ENCODE results near the gene SPON2.

SPON2 gene

DNA sequence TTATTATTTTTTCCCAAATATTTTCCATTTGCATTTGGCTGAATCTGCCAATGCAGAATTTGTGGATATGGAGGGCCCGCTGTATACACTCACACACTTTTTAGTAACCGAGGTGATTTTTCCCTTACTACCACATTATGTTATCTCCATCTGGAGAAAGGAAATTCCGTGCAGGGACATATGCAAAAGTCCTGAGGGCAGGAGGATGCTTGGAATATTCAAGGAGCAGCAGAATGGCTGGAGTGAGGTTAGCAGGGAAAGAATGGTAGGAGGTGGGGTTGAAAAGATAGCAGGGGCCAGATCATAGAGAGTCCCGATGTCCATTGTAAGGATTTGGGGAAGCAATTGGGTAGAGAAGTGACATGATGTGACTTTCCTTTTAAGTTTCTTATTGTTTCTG lies 47.6 kb downstream of the SPON2 start:
- no peak for ATAC-seq
- no peak for TF ChIP-seq ZNF8 (CRISPR knock-in tag; IDR thresholded peaks at IDR 0.05)
- TF ChIP-seq GLIS3 (CRISPR knock-in tag; IDR thresholded peaks at IDR 0.05) = no peak
- no peak for TF ChIP-seq OSR1 (CRISPR knock-in tag; IDR thresholded peaks at IDR 0.05)

DNA sequence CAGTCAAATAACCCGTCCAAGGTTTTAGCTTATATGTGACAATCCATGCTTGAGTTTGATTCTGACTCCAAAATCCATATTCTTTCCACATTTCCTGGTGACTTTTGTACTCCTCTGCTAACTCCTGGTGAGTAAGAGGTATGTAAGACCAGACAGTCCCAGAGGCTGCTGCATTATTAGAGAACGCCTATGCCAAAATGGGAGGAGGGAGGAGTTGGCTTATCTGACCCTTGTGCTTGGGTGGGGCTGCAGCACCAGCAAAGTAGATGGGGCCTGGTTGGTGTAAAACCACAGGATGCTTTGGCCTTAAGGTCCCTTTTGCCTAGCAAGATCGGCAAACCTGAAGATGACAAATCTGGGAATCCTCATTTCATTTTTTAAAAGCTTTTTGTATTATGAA lies 49.9 kb downstream of the SPON2 start:
- no peak for ATAC-seq
- TF ChIP-seq BACH2 (CRISPR knock-in tag; IDR thresholded peaks at IDR 0.05; ENCODE audit: borderline replicate concordance) (no peak), ZC3H10 (CRISPR knock-in tag; IDR thresholded peaks at IDR 0.05) (no peak), ZFP3 (CRISPR knock-in tag; IDR thresholded peaks at IDR 0.05) (no peak), SNAI2 (CRISPR knock-in tag; IDR thresholded peaks at IDR 0.05) (no peak), ZFP30 (CRISPR knock-in tag; IDR thresholded peaks at IDR 0.05) (no peak), ESRRG (CRISPR knock-in tag; IDR thresholded peaks at IDR 0.05) (no peak), ZNF70 (CRISPR knock-in tag; IDR thresholded peaks at IDR 0.05) (no peak), ZNF565 (CRISPR knock-in tag; conservative IDR thresholded peaks at IDR 0.05; ENCODE audit: low read depth) (no peak), TCF4 (CRISPR knock-in tag; IDR thresholded peaks at IDR 0.05; ENCODE audit: borderline replicate concordance) (no peak), ISL1 (CRISPR knock-in tag; IDR thresholded peaks at IDR 0.05) (no peak), GLIS3 (CRISPR knock-in tag; IDR thresholded peaks at IDR 0.05) (no peak), OSR1 (CRISPR knock-in tag; IDR thresholded peaks at IDR 0.05) (no peak), TOX (CRISPR knock-in tag; IDR thresholded peaks at IDR 0.05; ENCODE audit: borderline replicate concordance) (no peak)
- TF ChIP-seq, protein P1, sequence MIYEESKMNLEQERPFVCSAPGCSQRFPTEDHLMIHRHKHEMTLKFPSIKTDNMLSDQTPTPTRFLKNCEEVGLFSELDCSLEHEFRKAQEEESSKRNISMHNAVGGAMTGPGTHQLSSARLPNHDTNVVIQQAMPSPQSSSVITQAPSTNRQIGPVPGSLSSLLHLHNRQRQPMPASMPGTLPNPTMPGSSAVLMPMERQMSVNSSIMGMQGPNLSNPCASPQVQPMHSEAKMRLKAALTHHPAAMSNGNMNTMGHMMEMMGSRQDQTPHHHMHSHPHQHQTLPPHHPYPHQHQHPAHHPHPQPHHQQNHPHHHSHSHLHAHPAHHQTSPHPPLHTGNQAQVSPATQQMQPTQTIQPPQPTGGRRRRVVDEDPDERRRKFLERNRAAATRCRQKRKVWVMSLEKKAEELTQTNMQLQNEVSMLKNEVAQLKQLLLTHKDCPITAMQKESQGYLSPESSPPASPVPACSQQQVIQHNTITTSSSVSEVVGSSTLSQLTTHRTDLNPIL (CRISPR knock-in tag; IDR thresholded peaks at IDR 0.05; ENCODE audit: low read depth) = no peak
- TF ChIP-seq, protein P2, sequence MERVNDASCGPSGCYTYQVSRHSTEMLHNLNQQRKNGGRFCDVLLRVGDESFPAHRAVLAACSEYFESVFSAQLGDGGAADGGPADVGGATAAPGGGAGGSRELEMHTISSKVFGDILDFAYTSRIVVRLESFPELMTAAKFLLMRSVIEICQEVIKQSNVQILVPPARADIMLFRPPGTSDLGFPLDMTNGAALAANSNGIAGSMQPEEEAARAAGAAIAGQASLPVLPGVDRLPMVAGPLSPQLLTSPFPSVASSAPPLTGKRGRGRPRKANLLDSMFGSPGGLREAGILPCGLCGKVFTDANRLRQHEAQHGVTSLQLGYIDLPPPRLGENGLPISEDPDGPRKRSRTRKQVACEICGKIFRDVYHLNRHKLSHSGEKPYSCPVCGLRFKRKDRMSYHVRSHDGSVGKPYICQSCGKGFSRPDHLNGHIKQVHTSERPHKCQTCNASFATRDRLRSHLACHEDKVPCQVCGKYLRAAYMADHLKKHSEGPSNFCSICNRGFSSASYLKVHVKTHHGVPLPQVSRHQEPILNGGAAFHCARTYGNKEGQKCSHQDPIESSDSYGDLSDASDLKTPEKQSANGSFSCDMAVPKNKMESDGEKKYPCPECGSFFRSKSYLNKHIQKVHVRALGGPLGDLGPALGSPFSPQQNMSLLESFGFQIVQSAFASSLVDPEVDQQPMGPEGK (CRISPR knock-in tag; IDR thresholded peaks at IDR 0.05; ENCODE audit: borderline replicate concordance) = no peak
- TF ChIP-seq, protein P3, sequence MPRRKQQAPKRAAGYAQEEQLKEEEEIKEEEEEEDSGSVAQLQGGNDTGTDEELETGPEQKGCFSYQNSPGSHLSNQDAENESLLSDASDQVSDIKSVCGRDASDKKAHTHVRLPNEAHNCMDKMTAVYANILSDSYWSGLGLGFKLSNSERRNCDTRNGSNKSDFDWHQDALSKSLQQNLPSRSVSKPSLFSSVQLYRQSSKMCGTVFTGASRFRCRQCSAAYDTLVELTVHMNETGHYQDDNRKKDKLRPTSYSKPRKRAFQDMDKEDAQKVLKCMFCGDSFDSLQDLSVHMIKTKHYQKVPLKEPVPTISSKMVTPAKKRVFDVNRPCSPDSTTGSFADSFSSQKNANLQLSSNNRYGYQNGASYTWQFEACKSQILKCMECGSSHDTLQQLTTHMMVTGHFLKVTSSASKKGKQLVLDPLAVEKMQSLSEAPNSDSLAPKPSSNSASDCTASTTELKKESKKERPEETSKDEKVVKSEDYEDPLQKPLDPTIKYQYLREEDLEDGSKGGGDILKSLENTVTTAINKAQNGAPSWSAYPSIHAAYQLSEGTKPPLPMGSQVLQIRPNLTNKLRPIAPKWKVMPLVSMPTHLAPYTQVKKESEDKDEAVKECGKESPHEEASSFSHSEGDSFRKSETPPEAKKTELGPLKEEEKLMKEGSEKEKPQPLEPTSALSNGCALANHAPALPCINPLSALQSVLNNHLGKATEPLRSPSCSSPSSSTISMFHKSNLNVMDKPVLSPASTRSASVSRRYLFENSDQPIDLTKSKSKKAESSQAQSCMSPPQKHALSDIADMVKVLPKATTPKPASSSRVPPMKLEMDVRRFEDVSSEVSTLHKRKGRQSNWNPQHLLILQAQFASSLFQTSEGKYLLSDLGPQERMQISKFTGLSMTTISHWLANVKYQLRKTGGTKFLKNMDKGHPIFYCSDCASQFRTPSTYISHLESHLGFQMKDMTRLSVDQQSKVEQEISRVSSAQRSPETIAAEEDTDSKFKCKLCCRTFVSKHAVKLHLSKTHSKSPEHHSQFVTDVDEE (CRISPR knock-in tag; IDR thresholded peaks at IDR 0.05) = no peak
- TF ChIP-seq, protein P4, sequence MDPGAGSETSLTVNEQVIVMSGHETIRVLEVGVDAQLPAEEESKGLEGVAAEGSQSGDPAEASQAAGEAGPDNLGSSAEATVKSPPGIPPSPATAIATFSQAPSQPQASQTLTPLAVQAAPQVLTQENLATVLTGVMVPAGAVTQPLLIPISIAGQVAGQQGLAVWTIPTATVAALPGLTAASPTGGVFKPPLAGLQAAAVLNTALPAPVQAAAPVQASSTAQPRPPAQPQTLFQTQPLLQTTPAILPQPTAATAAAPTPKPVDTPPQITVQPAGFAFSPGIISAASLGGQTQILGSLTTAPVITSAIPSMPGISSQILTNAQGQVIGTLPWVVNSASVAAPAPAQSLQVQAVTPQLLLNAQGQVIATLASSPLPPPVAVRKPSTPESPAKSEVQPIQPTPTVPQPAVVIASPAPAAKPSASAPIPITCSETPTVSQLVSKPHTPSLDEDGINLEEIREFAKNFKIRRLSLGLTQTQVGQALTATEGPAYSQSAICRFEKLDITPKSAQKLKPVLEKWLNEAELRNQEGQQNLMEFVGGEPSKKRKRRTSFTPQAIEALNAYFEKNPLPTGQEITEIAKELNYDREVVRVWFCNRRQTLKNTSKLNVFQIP (CRISPR knock-in tag; IDR thresholded peaks at IDR 0.05; ENCODE audit: borderline replicate concordance, low read depth) = no peak
